Measurements from ENCODE around the gene WIF1.

GRCh38 chr12:65010437-65010836 lies 110.7 kb downstream of the WIF1 start:
- TF ChIP-seq CTCF (tag by site-specific recombination; IDR thresholded peaks at IDR 0.05) (no peak), ZNF121 (tag by site-specific recombination; IDR thresholded peaks at IDR 0.05) (no peak), ZNF169 (tag by site-specific recombination; IDR thresholded peaks at IDR 0.05) (no peak), ZBTB7A (tag by site-specific recombination; IDR thresholded peaks at IDR 0.05; ENCODE audit: low read depth) (no peak), KLF7 (tag by site-specific recombination; IDR thresholded peaks at IDR 0.05; ENCODE audit: borderline replicate concordance) (no peak)

Data from HEK293 (cell line).